GM06990 (cell line): ENCODE measurements around the gene EIF3K.

Source experiments
- DNase-seq: peaks from one replicate; pipeline ENCODE4 v3.0.0-alpha.2; 2011; ENCODE audit not compliant: insufficient read length; ENCODE audit errors: extremely low read depth
- H3K27me3 ChIP-seq: replicated peaks from 2 replicates; pipeline ENCODE4 v1.6.0; 2011; ENCODE audit warnings: low read length; ENCODE audit not compliant: control insufficient read depth, insufficient read depth
- H3K36me3 ChIP-seq: 2 replicates; pipeline ENCODE4 v1.5.1; 2011; ENCODE audit warnings: low read length; ENCODE audit not compliant: control insufficient read depth, insufficient read depth
- H3K4me3 ChIP-seq: replicated peaks from 2 replicates; pipeline ENCODE4 v1.5.1; 2011; ENCODE audit warnings: low read depth, mild to moderate bottlenecking, control low read depth, low read length
- CTCF ChIP-seq: IDR thresholded peaks from 2 replicates; pipeline ENCODE4 v1.5.1; 2011; ENCODE audit warnings: low read length, control low read depth, mild to moderate bottlenecking, inconsistent platforms; ENCODE audit not compliant: insufficient read depth, poor library complexity, severe bottlenecking

Gene EIF3K

GRCh38 chr19:38676023-38676877 is 57.3 kb downstream of the EIF3K start:
- TF ChIP-seq CTCF, result no peak
- DNase-seq, result no peak
- H3K4me3 ChIP-seq, result no peak overlapping the region
- no peaks in the 10 kb centered on the region for H3K36me3 ChIP-seq
- H3K27me3 ChIP-seq, result no peaks in the 10 kb centered on the region

DNA sequence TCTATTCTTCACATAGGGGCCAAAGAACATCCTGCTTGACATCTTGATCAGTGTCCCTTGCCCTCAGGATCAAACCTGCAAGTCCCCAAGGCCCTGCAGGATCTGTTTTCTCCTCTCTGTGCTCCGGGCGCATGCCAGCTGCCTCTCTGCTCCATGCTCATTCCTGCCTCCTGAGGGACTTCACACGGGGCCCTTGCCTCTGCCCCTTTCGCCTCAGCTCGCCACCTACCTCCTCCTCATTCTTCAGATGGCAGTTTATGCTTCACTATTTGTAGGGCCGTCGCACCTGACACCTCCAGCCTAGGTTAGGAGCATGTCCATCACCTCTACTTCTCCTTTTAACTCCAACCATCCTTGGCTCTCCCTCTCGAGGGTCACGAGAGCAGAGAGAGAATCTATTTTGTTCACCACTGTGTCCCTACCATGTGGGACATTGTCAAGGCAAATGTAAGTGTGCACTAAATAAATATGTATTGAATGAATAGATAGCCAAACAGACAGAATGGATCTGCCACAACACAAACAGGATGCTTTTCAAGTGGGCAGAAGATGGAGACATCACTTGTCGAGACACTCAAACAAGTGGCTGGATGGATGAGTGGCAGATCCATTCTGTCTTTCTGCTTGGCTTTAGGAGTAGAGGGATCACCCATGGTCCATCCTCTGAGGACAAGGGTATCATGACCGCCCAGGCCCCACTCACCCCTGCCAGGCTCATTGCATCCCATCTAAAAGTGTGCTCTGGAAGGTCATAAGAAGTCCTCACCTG is 58.1 kb downstream of the EIF3K start:
- Histone ChIP-seq H3K4me3 (no peak overlapping the region), H3K27me3 (no peaks in the 10 kb centered on the region), H3K36me3 (no peaks in the 10 kb centered on the region)
- no peak for TF ChIP-seq CTCF
- DNase-seq, result no peak

DNA sequence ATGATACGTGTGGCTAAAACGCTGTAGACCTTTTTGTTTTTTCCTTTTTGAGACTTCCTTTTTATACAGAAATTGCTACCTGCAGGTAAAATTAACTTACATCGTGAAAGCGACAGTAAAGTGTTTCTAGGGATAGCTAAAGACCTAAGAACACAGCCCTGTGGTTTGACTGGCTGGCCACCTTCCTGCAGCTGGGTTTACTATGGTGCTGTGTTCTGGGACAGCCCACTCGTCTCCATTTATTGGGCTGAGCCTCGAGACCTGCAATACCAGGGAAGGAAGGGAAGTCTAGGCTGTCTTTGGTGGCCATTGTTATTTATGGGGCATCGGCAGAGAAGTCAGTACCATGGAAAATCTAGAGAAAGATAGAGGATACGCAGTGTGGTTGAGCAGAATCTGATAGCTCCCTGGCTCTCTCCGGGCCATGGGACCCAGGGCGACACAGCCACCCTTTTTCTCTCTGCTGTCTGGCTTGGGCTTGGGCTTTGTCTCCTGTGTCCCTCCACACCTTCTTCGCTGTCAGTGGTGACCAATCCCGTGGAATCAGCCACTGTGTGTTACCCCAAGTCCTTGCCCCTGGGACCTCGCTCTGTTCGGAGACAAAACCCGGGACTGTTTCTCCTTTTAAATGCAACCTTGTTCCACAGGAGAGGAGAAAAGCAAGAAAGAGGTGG is 59.4 kb downstream of the EIF3K start:
- no peak for DNase-seq
- H3K36me3 ChIP-seq, result no peaks in the 10 kb centered on the region

GRCh38 chr19:38678891-38679494 is 60.0 kb downstream of the EIF3K start:
- no peak for TF ChIP-seq CTCF
- no peaks in the 10 kb centered on the region for H3K27me3 ChIP-seq
- H3K36me3 ChIP-seq, result no peaks in the 10 kb centered on the region
- H3K4me3 ChIP-seq, result no peak overlapping the region
- DNase-seq, result no peak

More for the DNA sequence above, 59.4 kb downstream of the EIF3K start:
- no peaks in the 10 kb centered on the region for H3K27me3 ChIP-seq
- no peak for TF ChIP-seq CTCF
- H3K4me3 ChIP-seq, result no peak overlapping the region

- no peaks in the 10 kb centered on the region for H3K36me3 ChIP-seq
- TF ChIP-seq CTCF, result no peak
- no peak for DNase-seq
These were observed 60.9 kb downstream of the EIF3K start for GRCh38 chr19:38679839-38680238.

More at GRCh38 chr19:38679839-38680238, 60.9 kb downstream of the EIF3K start:
- no peaks in the 10 kb centered on the region for H3K27me3 ChIP-seq
- H3K4me3 ChIP-seq, result no peak overlapping the region
